Transverse colon (tissue), 4 donors: ENCODE measurements around the gene GRIK4. TPM values are rescaled to one million over a fixed set of nuclear protein-coding genes. Genes with fewer than 3 reads are reported as not detected.
A peak's percentile ranks its signal among the peaks of the same experiment; 100 is the strongest.

Source experiments
- DNase-seq: peaks from one replicate; pipeline ENCODE4 v3.0.0-alpha.2; 2019
- H3K27ac ChIP-seq, 4 donors: fragments of 200-600 bp; sonication (generic); 2 replicates each; pipeline ENCODE4 v1.5.1; 2016 to 2018; ENCODE audit warnings: inconsistent platforms in 4 of 4
- H3K27me3 ChIP-seq: fragments of 200-600 bp; sonication (generic); 2 replicates; pipeline ENCODE4 v1.5.1; 2017; ENCODE audit warnings: inconsistent platforms
- H3K36me3 ChIP-seq, 4 donors: fragments of 200-600 bp; sonication (generic); 2 replicates each; pipeline ENCODE4 v1.5.1; 2017 to 2019; ENCODE audit warnings: inconsistent platforms in 4 of 4
- H3K4me1 ChIP-seq, 4 donors: fragments of 200-600 bp; sonication (generic); 2 replicates each; pipeline ENCODE4 v1.5.1; 2017 to 2020; ENCODE audit warnings: inconsistent platforms in 4 of 4
- H3K4me3 ChIP-seq, 4 donors: fragments of 200-600 bp; sonication (generic); 1 replicate in 1 of 4; 2 replicates in 3 of 4; pipeline versions ENCODE4 v1.5.1 to v1.6.1; 2017 to 2019; ENCODE audit warnings: inconsistent platforms in 4 of 4
- H3K9me3 ChIP-seq, 2 donors: fragments of 200-600 bp; sonication (generic); 2 replicates each; pipeline ENCODE4 v1.5.1; 2017 to 2019; ENCODE audit warnings: inconsistent platforms in 2 of 2
- CTCF ChIP-seq, 5 experiments: fragments of 200-600 bp in 3 of 5; fragments of 450-650 bp in 2 of 5; sonication (generic) in 3 of 5; IDR thresholded peaks; 1 replicate in 2 of 5; 2 replicates in 3 of 5; pipeline ENCODE4 v1.5.1; 2016 to 2017; ENCODE audit warnings: antibody characterized with exemption in 5 of 5, inconsistent platforms in 3 of 5, mild to moderate bottlenecking in 2 of 5, moderate library complexity in 1 of 5
- EP300 ChIP-seq: sonication (generic); formaldehyde crosslinking; IDR thresholded peaks from one replicate; pipeline ENCODE4 v1.6.1; 2017; ENCODE audit warnings: antibody characterized with exemption, low read depth
- POLR2A ChIP-seq: fragments of 450-650 bp; IDR thresholded peaks from one replicate; pipeline ENCODE4 v1.6.1; 2016; ENCODE audit warnings: antibody characterized with exemption, mild to moderate bottlenecking, moderate library complexity
- POLR2AphosphoS5 ChIP-seq, 3 donors: sonication (generic); formaldehyde crosslinking; IDR thresholded peaks; one replicate each; pipeline ENCODE4 v1.6.1; 2016; ENCODE audit warnings: antibody characterized with exemption in 3 of 3
- WGBS, 2 donors: methylation state at CpG; one replicate each; pipeline ENCODE4 v1.1.5; 2018; ENCODE audit warnings: low coverage in 1 of 2; 5-methylcytosine and 5-hydroxymethylcytosine counted together
- in situ Hi-C, 4 donors: fragments of 200-750 bp; cut with MboI; loops; one replicate each; pipeline versions ENCODE4 v1.15.0 to v1.15.1; 2017; ENCODE audit warnings: low sequenced_read_pairs in 3 of 4, low pct_ligation_motif_present in 1 of 4, low pct_unique_long_range_greater_than_20kb in 1 of 4
- intact Hi-C: fragments of 100-400 bp; cut with DNase I; formaldehyde crosslinking; loops from one replicate; pipeline ENCODE4 v1.15.1; 2023; ENCODE audit warnings: low total_unique reads
- total RNA-seq, 4 donors: library from RNA; depleted of rRNA; stranded (reverse); fragments of >200 nt; gene quantifications; one replicate each; pipeline ENCODE4 v1.1.0, GENCODE V29; 2016

The GRIK4 gene
- total RNA-seq, 4 donors from 2014 or later: 2.6 TPM; not detected in 3

- 92 to 98% methylated on average over 3 of the region's 3 CpGs for WGBS, 2 donors
- DNase-seq: no peak
- H3K36me3 ChIP-seq: no peaks in the 10 kb centered on the region
- intact Hi-C loops (no loop called here), in situ Hi-C loops (no loop called here)
- no peaks in the 10 kb centered on the region for H3K9me3 ChIP-seq
- TF ChIP-seq CTCF (IDR thresholded peaks at IDR 0.05): peak in 1 of 5 experiments; percentile 2
- TF ChIP-seq EP300: no peak
- no peak overlapping the region for H3K4me3 ChIP-seq
- H3K27me3 ChIP-seq: no peaks in the 10 kb centered on the region
- no peak overlapping the region for H3K27ac ChIP-seq
- H3K4me1 ChIP-seq: peaks cover 0 to 3% (median 0%) of the 10 kb centered on the region in 4 donors
These were observed 521.0 kb downstream of the GRIK4 start for GRCh38 chr11:121032546-121032945.

- H3K4me1 ChIP-seq: peaks cover 0 to 7% (median 0%) of the 10 kb centered on the region in 4 donors
- no peak for DNase-seq
- no peaks in the 10 kb centered on the region for H3K9me3 ChIP-seq
- H3K4me3 ChIP-seq: no peak overlapping the region
- H3K27me3 ChIP-seq: no peaks in the 10 kb centered on the region
- H3K36me3 ChIP-seq: no peaks in the 10 kb centered on the region
- H3K27ac ChIP-seq: no peak overlapping the region
- no peak for TF ChIP-seq POLR2A
- no peak for TF ChIP-seq EP300
- TF ChIP-seq CTCF (IDR thresholded peaks at IDR 0.05): no peak
- no peak for TF ChIP-seq POLR2AphosphoS5 (IDR thresholded peaks at IDR 0.05)
- intact Hi-C loops (no loop called here), in situ Hi-C loops (no loop called here)
- 89 to 95% methylated on average over 4 of the region's 4 CpGs for WGBS, 2 donors
These were observed 522.1 kb downstream of the GRIK4 start for GRCh38 chr11:121033635-121034034.

- TF ChIP-seq CTCF (IDR thresholded peaks at IDR 0.05): no peak
- no peak for TF ChIP-seq POLR2A
- no peak for TF ChIP-seq POLR2AphosphoS5 (IDR thresholded peaks at IDR 0.05)
- TF ChIP-seq EP300: no peak
- 60 to 89% methylated on average over 3 to 4 of the region's 4 CpGs for WGBS, 2 donors
- Histone ChIP-seq H3K36me3 (no peaks in the 10 kb centered on the region), H3K27me3 (no peaks in the 10 kb centered on the region), H3K9me3 (no peaks in the 10 kb centered on the region), H3K27ac (no peak overlapping the region), H3K4me1 (peaks cover 0 to 10% (median 0%) of the 10 kb centered on the region in 4 donors), H3K4me3 (no peak overlapping the region)
- in situ Hi-C loops: no loop called here
- intact Hi-C loops: no loop called here
- DNase-seq: no peak
These were observed 523.7 kb downstream of the GRIK4 start for GRCh38 chr11:121035169-121035755.

GRCh38 chr11:121035780-121036179 is 524.2 kb downstream of the GRIK4 start:
- TF ChIP-seq CTCF (IDR thresholded peaks at IDR 0.05): no peak
- no peak for TF ChIP-seq POLR2AphosphoS5 (IDR thresholded peaks at IDR 0.05)
- no peak for TF ChIP-seq EP300
- no peak for TF ChIP-seq POLR2A
- WGBS, 2 donors: 67 to 77% methylated on average over 3 of the region's 3 CpGs
- Histone ChIP-seq H3K9me3 (no peaks in the 10 kb centered on the region), H3K27ac (no peak overlapping the region), H3K36me3 (no peaks in the 10 kb centered on the region), H3K4me1 (peaks cover 0 to 10% (median 0%) of the 10 kb centered on the region in 4 donors), H3K4me3 (no peak overlapping the region), H3K27me3 (no peaks in the 10 kb centered on the region)
- no peak for DNase-seq
- in situ Hi-C loops (no loop called here), intact Hi-C loops (no loop called here)
